HG03280 (cell line): ENCODE data around the gene UGDH.
"Not testable (repeated sequence)": the region's sequence is repeated elsewhere in the genome, so short reads cannot be mapped to it uniquely, and the experiment has no call there.

ENCODE experiments used
- ATAC-seq: cut with Tn5 transposase; IDR thresholded peaks from one replicate; pipeline ENCODE4 v1.9.1; 2021; ENCODE audit warnings: mild to moderate bottlenecking, moderate library complexity; ENCODE audit not compliant: unreplicated experiment

UGDH gene

GRCh38 chr4:39497909-39498726, 29.1 kb downstream of the UGDH start:
- no peak for ATAC-seq

DNA sequence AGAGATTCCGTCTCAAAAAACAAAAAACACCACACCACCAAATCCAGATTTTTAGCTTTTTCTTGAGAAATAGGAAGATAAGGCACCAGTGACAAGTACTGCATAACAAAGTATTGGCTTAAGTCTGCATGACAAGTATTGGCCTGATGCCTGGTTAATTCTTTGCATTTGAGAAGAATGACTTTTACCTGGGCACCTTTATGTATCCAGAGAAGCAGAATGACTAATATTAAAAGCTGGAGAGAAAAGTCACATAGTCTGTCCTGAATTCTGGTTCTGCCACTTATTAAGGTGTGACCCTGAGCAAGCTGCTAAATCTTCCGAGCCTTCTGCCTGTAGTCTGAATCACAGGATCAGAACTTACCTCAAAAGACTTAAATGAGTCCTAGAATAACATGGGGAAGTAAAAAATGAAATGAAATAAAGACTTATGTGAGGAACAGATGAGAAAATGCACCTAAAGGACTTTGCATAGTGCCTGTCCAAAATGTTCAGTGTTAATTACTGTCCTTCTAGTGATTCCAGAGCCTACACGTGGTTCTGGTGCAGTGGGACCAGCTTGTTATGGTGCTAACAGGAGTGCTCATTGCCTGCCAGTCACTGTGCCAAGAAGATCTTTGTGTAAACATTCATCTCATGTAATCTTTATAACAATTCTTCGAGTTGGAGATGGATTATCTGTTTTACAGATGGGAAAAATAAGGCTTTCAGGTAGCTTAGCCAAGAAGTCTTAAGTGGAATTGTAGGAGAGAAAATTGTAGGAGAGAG, 31.6 kb downstream of the UGDH start:
- no peak for ATAC-seq

- no peak for ATAC-seq
Measured at GRCh38 chr4:39494354-39494753, 32.9 kb downstream of the UGDH start.

DNA sequence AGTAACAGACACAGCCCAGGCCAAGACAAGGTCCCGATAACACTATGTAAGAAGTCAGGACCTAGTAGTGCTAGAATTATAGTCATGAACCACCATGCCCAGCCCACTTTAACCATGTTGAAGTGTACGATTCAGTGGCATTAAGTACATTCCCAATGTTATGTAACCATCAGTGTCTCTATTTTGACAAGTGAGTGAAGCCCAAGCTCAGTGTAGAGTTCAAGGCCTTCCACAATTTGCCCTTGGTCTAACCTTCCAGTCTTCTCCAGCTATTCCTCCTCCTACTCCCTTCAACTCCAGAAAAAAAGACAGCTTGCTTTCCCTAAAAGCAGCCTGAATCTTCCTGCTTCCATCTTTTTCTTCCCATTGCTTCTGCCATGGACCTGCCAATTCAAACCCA, 36.9 kb downstream of the UGDH start:
- no peak for ATAC-seq

GRCh38 chr4:39486221-39486804, 40.9 kb downstream of the UGDH start:
- no peak for ATAC-seq

DNA sequence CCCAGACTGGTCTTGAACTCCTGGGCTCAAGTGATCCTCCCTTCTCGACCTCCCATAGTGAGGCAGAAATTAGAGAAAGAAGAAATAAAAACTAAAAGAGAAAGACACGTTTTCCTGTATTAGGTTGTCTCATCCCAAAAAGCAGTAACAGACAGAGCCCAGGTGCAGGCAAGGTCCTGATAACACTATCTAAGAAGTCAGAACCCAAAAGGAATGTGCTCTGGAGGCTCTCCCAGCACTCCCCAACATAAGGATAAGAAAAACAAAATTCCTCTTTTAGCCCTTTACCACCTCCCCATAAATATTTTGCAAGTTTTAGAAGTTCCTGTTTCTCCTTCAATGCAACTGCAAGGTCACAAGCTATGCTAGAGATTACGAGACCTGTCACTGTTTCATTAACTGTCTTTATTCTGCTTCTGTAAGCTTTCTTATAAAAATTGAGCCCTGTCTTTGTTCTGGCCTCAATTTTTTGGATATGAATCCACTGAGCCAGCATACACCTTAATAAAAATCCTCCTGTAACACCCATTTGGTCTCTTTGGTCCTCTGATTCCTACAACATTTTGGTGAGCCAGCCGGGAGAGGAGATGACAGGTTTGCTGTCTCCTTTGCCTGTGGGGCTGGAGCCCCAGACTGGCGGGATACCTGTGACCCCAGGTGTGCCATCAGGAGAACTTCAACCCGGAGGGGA, 42.5 kb downstream of the UGDH start:
- no peak for ATAC-seq

DNA sequence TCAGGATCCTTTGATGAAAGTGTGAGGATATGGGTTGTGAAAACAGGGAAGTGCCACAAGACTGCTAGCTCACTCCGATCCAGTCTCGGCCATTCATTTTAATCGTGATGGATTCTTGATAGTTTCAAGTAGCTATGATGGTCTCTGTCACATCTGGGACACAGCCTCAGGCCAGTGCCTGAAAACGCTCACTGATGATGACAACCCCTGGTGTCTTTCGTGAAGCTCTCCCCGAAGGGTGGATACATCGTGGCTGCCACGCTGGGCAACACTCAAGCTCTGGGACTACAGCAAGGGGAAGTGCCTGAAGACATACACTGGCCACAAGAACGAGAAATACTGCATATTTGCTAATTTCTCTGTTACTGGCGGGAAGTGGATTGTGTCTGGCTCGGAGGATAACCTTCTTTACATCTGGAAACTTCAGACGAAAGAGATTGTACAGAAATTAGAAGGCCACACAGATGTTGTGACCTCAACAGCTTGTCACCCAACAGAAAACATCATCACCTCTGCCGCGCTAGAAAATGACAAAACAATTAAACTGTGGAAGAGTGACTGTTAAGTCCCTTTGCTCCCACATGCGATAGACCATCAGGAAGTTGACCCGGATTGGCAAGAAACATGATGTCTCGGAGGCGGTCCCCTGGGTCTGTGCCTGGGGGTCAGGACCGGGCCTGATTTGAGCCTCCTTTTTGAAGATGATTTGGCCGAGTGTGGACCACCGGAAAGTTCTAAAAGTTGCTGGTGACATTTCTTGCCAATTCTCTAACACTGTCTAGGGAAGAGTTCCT, 46.1 kb downstream of the UGDH start:
- no peak for ATAC-seq

- ATAC-seq = no peak
Measured at GRCh38 chr4:39480251-39480650, 47.0 kb downstream of the UGDH start.

GRCh38 chr4:39476187-39476895, 50.9 kb downstream of the UGDH start:
- ATAC-seq = no peak

DNA sequence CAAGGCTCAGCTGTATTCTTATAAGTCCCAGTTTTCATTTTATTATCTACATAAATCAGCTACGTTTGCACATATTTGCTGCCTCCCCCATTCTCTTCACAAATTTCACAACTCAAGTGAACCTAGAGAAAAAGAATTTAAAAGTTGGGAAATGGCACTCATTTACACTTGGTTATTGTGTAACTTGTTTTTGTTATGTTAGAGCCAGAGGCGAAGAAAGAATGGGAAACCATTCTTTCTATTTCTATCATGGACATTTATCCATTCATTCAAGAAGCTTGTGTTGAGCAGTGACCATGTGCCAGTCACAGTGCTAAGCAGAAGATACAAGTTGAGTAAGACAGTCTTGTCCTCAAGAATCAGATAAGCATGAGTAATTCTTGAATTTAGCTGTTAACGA, 54.8 kb downstream of the UGDH start:
- ATAC-seq = no peak

- no peak for ATAC-seq
Measured at GRCh38 chr4:39470402-39470801, 56.8 kb downstream of the UGDH start.

- peak; percentile 85 for ATAC-seq
Measured at GRCh38 chr4:39469429-39470077, 57.7 kb downstream of the UGDH start.

- no peak for ATAC-seq
Measured at GRCh38 chr4:39467464-39467863, 59.8 kb downstream of the UGDH start.

DNA sequence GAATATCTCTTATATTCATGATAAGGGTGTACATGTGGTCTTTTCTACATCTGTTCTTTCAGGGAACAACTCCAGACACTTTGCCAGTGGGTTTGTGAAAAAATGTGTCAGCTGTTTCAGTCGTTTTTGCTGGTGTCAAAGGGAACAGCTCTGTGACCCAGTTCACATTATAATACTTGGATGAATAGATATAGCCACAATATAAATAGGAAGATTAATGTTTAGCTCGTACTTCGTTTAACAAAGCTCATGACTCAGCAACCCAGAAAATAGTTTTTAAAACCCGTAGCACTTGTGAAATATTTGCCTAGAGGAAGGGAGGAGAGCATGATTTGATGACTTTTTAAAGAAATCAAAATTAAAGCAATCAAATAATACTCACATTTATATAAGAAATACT, 60.5 kb downstream of the UGDH start:
- no peak for ATAC-seq

GRCh38 chr4:39464886-39465501, 62.2 kb downstream of the UGDH start:
- ATAC-seq = no peak

GRCh38 chr4:39458505-39459300, 68.5 kb downstream of the UGDH start, which contains the start of the genes LIAS and RPL9:
Gene LIAS (plus strand): TSS chr4:39459056. CDS start chr4:39459118, 62 bp downstream.
Gene RPL9 (minus strand): TSS chr4:39458922. CDS start chr4:39458439, 483 bp downstream.
- peak; percentile 84 for ATAC-seq

GRCh38 chr4:39458161-39458504, 69.1 kb downstream of the UGDH start:
- ATAC-seq = not testable (repeated sequence)
